ENCODE data around the gene NTM.

Gene NTM

DNA sequence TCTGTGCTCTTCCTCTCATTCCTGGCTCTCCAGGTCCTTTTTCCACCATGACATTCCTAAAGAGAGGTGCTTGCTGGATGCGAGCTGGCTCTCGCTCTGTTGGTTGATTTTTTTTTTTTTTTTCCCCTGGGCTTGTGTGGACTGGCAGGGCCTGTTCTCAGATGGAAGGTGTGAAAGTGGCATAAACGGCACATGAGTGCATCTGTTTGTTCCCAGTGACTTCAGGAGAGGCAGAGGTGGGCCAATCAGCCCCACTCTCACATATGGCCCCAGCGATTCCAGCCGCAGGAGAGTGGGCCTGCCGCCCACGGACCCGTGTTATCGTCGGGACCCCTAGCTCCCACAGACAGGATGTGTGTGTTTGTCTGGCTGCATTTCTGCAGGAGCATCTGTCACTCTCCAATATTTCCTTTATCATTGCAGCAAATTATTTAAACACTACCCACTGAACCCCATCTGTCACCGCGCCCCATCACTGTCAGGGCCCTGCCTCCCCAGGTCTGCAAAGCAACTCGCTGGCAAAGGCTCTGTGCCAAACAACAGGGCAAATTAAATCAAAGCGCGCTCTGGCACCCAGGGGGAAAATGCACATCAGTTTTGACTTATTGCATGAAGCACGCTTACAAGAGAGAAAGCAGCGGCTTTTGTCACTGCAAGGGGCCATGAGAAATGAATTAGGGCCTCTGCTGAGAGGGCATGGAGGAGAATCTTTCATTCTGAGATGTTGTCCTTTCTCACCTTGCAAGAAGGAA is 886.3 kb downstream of the NTM start:
- DNase-seq: no peak

GRCh38 chr11:132257871-132258270 is 887.5 kb downstream of the NTM start:
- DNase-seq: no peak

- DNase-seq: no peak
These were observed 888.5 kb downstream of the NTM start for GRCh38 chr11:132258875-132259274.

DNA sequence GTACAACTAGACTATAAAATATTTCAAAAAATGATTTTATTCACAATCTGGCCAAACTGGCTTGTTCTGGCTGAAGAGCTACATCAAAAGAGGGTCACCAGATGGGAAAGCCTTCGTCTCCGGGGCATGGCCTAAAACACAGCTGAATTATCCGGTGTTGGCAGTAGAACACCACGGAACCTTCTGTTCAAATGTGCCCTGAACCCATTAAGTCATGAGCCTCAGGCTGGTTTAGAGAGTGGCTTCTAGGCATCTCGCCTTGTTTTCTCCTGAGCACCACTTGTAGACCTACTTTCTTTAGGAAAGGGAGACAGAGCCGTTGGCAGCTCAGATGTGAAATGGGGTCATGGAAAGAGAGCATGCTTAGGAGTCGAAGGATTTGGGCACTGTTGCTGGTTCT is 890.2 kb downstream of the NTM start:
- no peak for DNase-seq

DNA sequence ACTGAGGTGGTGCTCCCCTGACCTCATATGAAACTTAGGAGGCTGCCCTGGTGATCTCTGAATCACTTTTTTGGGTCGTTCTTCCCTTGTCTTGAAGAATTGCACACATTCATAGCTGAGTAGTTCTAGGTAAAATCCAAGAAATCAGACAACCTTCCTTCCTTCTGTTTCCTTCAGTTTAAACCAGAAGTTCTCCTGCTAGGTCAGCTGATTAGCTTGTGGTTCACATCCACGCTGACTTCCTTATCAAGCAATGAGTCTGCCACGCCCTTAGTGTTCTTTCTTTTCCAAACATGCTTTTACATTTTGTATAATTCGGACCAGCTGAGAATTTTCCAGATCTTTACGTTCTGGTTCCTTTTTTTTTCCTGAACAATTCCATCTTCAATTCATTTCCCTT is 892.8 kb downstream of the NTM start:
- DNase-seq: no peak

GRCh38 chr11:132263875-132264274 is 893.5 kb downstream of the NTM start:
- no peak for DNase-seq

DNA sequence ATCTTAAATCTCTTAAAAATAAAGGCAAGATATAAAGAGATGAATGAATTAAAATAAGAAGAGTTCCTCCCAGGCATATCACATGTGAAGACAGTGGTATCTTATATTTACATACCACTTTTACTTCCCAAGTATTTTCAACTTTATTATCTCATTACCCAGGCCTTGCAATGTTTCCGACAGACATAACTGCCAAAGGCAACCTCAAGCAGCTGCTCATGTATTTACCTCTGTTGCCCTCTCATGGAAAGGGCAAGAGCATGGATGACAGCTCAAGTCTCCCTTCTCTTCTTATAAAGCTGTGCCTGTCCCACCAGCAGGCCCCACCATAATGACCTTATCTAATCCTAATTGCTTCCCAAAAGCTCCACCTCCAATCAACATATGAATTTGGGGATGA is 894.2 kb downstream of the NTM start:
- DNase-seq: no peak

GRCh38 chr11:132278801-132279574 is 908.6 kb downstream of the NTM start:
- no peak for DNase-seq

DNA sequence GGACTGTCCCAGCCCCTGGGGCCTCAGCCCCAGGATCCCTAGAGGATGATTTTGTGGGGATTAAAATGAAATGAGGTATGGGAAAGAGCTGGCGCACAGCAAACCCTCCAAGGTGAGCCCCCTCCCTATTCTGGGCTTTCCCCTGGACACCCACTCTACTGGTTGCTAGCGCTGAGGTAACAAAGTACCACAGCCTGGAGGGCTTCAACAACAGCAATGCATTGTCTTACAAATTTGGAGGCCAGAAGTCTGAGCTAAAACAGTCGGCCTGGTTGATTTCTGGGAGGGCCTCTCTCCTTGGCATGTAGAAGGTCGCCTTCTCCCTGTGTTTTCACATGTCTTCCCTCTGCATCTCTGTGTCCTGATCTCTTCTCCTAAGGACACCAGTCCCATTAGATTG is 913.6 kb downstream of the NTM start:
- no peak for DNase-seq

DNA sequence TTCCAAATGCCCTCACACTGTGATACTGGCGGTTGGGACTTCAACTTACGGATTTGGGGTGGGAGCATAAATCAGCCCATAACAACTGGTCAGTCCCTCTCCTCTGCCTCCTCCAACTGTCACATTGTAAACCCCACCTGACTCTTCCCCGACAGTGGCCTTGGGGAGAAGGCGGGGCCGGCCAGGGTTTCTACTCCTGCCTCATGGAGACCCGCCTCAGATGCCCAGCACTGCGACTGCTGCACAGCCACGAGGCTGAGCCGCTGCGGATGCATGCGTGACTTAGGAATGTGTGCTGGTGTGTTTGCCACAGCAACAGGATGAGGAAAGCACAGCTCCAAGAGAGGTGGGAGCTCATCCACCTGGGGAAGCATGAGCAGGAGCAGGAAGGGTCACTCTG is 914.2 kb downstream of the NTM start:
- DNase-seq: no peak

DNA sequence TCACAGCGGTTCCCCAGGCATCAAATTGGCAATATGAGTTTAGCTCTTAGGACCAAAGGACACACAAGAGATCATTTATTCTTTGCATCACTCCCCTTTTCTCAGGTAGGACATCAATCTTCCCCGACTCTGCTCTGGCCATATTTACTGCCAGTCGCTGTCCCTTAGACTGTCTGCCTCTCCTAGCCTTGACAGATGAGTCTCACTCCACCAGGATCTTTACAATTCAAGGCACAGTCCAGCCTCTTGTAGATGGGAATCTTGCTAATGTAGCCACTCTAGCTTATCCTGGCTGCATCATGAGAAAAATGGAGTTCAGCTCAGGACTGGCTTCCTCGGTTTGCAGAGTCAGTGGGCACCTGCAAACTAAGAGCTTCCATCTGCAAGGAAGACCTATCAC is 915.2 kb downstream of the NTM start:
- no peak for DNase-seq

GRCh38 chr11:132286106-132286505 is 915.7 kb downstream of the NTM start:
- no peak for DNase-seq

GRCh38 chr11:132288036-132288435 is 917.6 kb downstream of the NTM start:
- no peak for DNase-seq

GRCh38 chr11:132289590-132290256 is 919.3 kb downstream of the NTM start:
- no peak for DNase-seq

DNA sequence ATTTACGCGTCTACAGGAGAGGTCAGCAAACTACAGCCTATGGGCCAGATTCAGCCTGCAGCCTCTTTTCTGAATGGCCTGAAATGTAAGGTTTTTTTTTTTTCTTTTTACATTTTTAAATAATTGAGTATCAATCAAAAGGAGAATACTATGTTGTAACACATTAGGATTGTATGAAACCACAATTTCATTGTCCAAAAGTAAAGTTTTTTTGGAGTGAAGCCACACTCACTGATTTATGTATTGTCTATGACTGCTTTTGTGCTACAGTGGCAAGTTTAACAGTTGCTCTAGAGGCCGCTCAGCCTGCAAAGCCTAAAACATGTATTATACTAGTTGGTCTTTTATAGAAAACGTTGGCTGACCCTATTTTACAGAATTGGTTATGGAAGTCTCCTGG is 923.2 kb downstream of the NTM start:
- DNase-seq: no peak

GRCh38 chr11:132296946-132297610 is 926.7 kb downstream of the NTM start:
- DNase-seq: no peak

DNA sequence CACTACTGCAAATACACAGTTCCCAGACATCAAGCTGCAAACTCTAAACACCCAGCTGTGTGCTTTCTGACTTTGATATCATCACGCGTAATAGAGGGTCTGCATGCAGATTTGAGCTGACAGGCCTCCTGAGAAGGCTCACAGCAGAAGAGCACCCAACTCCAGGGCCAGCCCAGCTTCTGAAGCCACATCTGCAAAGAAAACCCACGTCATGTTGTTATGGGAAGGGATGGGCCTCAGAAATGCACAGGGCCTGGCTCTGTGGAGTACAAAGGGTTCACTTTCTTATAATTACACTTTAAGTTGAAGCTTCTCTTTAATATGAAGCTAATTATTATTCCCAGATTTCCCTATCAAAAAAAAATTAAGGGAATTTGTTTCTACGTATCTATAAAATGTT is 927.9 kb downstream of the NTM start:
- no peak for DNase-seq

DNA sequence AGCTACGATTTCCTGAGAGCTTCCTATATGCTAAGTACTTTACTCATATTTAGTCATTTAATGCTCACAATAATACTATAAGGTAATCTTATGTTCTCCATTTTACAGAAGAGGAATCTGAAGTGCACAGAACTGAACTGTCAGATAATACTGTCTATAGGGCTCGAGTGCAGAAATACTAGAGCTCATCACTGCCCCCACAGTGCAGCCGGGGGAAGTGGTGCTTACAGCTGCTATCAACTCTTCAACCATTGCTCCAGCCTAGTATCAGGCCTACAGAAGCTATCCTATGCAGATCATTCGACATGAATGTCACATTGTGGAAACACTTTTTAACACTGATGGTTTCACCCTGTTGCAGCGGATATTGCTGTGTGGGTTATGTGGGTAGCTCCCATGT is 929.9 kb downstream of the NTM start:
- no peak for DNase-seq

GRCh38 chr11:132301465-132301864 is 931.0 kb downstream of the NTM start:
- no peak for DNase-seq

DNA sequence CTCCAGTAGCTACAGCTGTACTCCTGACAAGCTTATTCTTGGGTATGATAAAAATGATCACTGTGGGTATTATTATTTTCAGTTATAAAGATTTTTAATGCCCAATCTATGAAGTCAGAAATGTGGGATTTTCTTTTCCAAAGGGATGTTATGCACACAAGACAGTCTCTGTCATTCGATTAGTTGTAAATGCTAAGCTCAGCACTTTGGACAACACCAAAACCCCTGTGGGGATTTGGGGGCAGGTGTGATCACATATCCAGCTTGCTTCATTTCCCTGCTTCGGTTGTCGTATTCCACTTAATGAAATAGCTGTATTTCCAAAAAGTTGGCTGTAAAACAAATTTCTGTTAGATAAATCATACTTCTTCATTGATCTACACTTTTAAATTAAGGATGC is 931.5 kb downstream of the NTM start:
- no peak for DNase-seq

- DNase-seq: no peak
These were observed 937.0 kb downstream of the NTM start for GRCh38 chr11:132307309-132308020.
